SK-N-SH treated with all-trans-retinoic acid at 6 μM for 48 hours (cell line): ENCODE data around the gene TSGA10IP.

ENCODE experiments used
- ATAC-seq: fragments of 200-7000 bp; cut with Tn5 transposase; 3 replicates; pipeline ENCODE4 v1.9.1; 2020; ENCODE audit warnings: mild to moderate bottlenecking, moderate library complexity
- ARNTL ChIP-seq: fragments of 450-650 bp; formaldehyde crosslinking; IDR thresholded peaks from 2 replicates; pipeline ENCODE4 v1.5.0; 2020; ENCODE audit warnings: low read depth, mild to moderate bottlenecking, moderate library complexity, borderline replicate concordance
- CREB5 ChIP-seq: fragments of 250-450 bp; sonication (Bioruptor Pico); IDR thresholded peaks from 2 replicates; pipeline ENCODE4 v1.5.1; 2020; ENCODE audit warnings: low read depth, mild to moderate bottlenecking, moderate library complexity
- ESRRG ChIP-seq: fragments of 250-450 bp; sonication (Bioruptor Pico); IDR thresholded peaks from 2 replicates; pipeline ENCODE4 v1.6.1; 2021; ENCODE audit warnings: mild to moderate bottlenecking
- ISL1 ChIP-seq: fragments of 250-450 bp; sonication (Bioruptor Pico); IDR thresholded peaks from 2 replicates; pipeline ENCODE4 v2.1.2; 2022; ENCODE audit warnings: mild to moderate bottlenecking, moderate library complexity
- OSR1 ChIP-seq: fragments of 250-450 bp; sonication (Bioruptor Pico); IDR thresholded peaks from 2 replicates; pipeline ENCODE4 v1.8.0; 2022; ENCODE audit warnings: moderate library complexity, mild to moderate bottlenecking, inconsistent platforms
- PATZ1 ChIP-seq: fragments of 250-450 bp; sonication (Bioruptor Pico); IDR thresholded peaks from 2 replicates; pipeline ENCODE4 v1.8.0; 2020; ENCODE audit warnings: mild to moderate bottlenecking, moderate library complexity, borderline replicate concordance
- POU6F1 ChIP-seq: fragments of 250-450 bp; sonication (Bioruptor Pico); IDR thresholded peaks from 2 replicates; pipeline ENCODE4 v1.8.0; 2021; ENCODE audit warnings: low read depth, mild to moderate bottlenecking, moderate library complexity, borderline replicate concordance
- PPARA ChIP-seq: fragments of 250-450 bp; sonication (Bioruptor Pico); IDR thresholded peaks from 2 replicates; pipeline ENCODE4 v1.5.0; 2020; ENCODE audit warnings: mild to moderate bottlenecking, borderline replicate concordance
- RARB ChIP-seq: fragments of 250-450 bp; sonication (Bioruptor Pico); IDR thresholded peaks from 2 replicates; pipeline ENCODE4 v1.8.0; 2021; ENCODE audit warnings: mild to moderate bottlenecking, moderate library complexity
- SNAI2 ChIP-seq: fragments of 250-450 bp; sonication (Bioruptor Pico); IDR thresholded peaks from 2 replicates; pipeline ENCODE4 v1.5.0; 2020; ENCODE audit warnings: mild to moderate bottlenecking, moderate library complexity
- TCF4 ChIP-seq: fragments of 250-450 bp; sonication (Bioruptor Pico); IDR thresholded peaks from 2 replicates; pipeline ENCODE4 v1.8.0; 2021; ENCODE audit warnings: mild to moderate bottlenecking, moderate library complexity, borderline replicate concordance
- TOX ChIP-seq: fragments of 250-450 bp; sonication (Bioruptor Pico); IDR thresholded peaks from 2 replicates; pipeline ENCODE4 v1.8.0; 2021; ENCODE audit warnings: mild to moderate bottlenecking, moderate library complexity, borderline replicate concordance
- TSHZ2 ChIP-seq: fragments of 250-450 bp; sonication (Bioruptor Pico); IDR thresholded peaks from 2 replicates; pipeline ENCODE4 v1.5.0; 2020; ENCODE audit warnings: mild to moderate bottlenecking, moderate library complexity
- ZFP30 ChIP-seq: fragments of 450-650 bp; formaldehyde crosslinking; IDR thresholded peaks from 2 replicates; pipeline ENCODE4 v1.5.0; 2022; ENCODE audit warnings: mild to moderate bottlenecking, moderate library complexity
- ZNF565 ChIP-seq: fragments of 450-650 bp; formaldehyde crosslinking; conservative IDR thresholded peaks from 2 replicates; pipeline ENCODE4 v1.5.0; 2020; ENCODE audit warnings: low read depth, mild to moderate bottlenecking, moderate library complexity
- ZNF70 ChIP-seq: fragments of 450-650 bp; formaldehyde crosslinking; IDR thresholded peaks from 2 replicates; pipeline ENCODE4 v1.5.0; 2020; ENCODE audit warnings: mild to moderate bottlenecking, moderate library complexity
- ZNF8 ChIP-seq: fragments of 450-650 bp; formaldehyde crosslinking; IDR thresholded peaks from 2 replicates; pipeline ENCODE4 v1.5.0; 2020; ENCODE audit warnings: mild to moderate bottlenecking, moderate library complexity

Gene TSGA10IP

GRCh38 chr11:65981972-65982823 lies 36.9 kb downstream of the TSGA10IP start:
- ATAC-seq = peak; percentile 29
- no peak for TF ChIP-seq TSHZ2 (CRISPR knock-in tag)
- no peak for TF ChIP-seq TOX
- no peak for TF ChIP-seq PATZ1 (CRISPR knock-in tag)
- TF ChIP-seq POU6F1 (CRISPR knock-in tag) = no peak
- TF ChIP-seq ESRRG = no peak
- no peak for TF ChIP-seq ZFP30 (CRISPR knock-in tag)
- TF ChIP-seq CREB5 (CRISPR knock-in tag) = no peak
- TF ChIP-seq ISL1 (CRISPR knock-in tag) = no peak

GRCh38 chr11:65982824-65983588 lies 37.7 kb downstream of the TSGA10IP start:
- TF ChIP-seq POU6F1 (CRISPR knock-in tag) (no peak), PPARA (CRISPR knock-in tag) (no peak), ARNTL (no peak), PATZ1 (CRISPR knock-in tag) (no peak), ZNF565 (CRISPR knock-in tag) (no peak), TCF4 (CRISPR knock-in tag) (no peak), ZFP30 (CRISPR knock-in tag) (no peak), ZNF70 (no peak), ISL1 (CRISPR knock-in tag) (no peak), TSHZ2 (CRISPR knock-in tag) (no peak), ZNF8 (no peak), OSR1 (CRISPR knock-in tag) (no peak), SNAI2 (CRISPR knock-in tag) (no peak), RARB (CRISPR knock-in tag) (no peak)
- ATAC-seq = no peak
